ENCODE results near the gene FADS2. TPM values are rescaled to one million over a fixed set of nuclear protein-coding genes. Genes with fewer than 3 reads are reported as not detected.

The FADS2 gene
- total RNA-seq, 1 donor from 2014 or later: 315 TPM

- TF ChIP-seq, protein P1, sequence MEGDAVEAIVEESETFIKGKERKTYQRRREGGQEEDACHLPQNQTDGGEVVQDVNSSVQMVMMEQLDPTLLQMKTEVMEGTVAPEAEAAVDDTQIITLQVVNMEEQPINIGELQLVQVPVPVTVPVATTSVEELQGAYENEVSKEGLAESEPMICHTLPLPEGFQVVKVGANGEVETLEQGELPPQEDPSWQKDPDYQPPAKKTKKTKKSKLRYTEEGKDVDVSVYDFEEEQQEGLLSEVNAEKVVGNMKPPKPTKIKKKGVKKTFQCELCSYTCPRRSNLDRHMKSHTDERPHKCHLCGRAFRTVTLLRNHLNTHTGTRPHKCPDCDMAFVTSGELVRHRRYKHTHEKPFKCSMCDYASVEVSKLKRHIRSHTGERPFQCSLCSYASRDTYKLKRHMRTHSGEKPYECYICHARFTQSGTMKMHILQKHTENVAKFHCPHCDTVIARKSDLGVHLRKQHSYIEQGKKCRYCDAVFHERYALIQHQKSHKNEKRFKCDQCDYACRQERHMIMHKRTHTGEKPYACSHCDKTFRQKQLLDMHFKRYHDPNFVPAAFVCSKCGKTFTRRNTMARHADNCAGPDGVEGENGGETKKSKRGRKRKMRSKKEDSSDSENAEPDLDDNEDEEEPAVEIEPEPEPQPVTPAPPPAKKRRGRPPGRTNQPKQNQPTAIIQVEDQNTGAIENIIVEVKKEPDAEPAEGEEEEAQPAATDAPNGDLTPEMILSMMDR (IDR thresholded peaks at IDR 0.05): no peak
- Mint-ChIP-seq H3K4me1 (ENCODE audit: low read depth) (peaks cover 2% of the 10 kb centered on the region), H3K4me3 (ENCODE audit: unreplicated experiment) (no peak overlapping the region), H3K27me3 (ENCODE audit: low read depth) (no peaks in the 10 kb centered on the region), H3K27ac (ENCODE audit: unreplicated experiment) (no peak overlapping the region), H3K9me3 (ENCODE audit: low read depth) (no peaks in the 10 kb centered on the region), H3K36me3 (ENCODE audit: low read depth) (peaks cover 38% of the 10 kb centered on the region)
- DNase-seq (ENCODE audit: low spot score): no peak
These were observed 22.6 kb downstream of the FADS2 start for GRCh38 chr11:61850687-61851086.

DNA sequence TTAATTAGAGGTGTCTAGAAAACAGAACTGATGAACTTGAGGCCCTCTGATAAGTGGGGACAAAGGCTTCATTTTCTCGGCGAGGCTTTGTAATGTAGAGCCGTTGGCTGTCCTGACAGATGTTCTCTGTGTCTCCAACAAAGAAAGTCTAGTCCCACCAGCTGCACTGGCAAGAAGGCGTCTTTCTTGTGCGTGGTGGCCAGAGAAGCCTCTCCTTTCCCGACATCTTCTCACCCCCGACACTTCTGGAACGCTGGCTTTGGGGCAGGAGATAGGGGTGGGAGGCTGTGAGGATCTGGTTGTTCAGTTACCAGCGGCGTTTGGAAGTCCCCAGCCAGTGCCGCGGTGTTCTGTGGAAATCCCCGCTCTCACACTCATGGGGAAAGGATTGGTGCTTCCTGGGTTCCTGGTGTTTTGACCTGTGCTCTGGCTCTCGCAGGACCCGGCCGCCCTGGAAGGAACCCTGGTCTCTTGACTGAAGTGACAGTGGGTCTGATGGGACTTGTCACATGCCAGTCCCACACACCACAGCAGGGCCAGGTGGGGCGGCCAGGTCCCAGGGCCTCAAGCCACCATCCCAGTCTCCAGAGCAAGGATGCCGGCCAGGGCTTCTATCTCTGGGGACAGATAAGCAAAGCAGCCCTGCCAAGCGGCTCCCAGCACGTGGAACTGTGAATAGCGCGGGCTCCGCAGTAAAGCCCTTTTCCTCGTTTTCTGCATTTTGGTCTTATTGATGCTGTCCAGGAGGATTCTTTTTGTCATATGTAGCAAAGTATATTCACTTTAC is 23.2 kb downstream of the FADS2 start:
- H3K4me1 Mint-ChIP-seq (ENCODE audit: low read depth): no peaks in the 10 kb centered on the region
- H3K36me3 Mint-ChIP-seq (ENCODE audit: low read depth): peaks cover 34% of the 10 kb centered on the region
- TF ChIP-seq, protein P1 (IDR thresholded peaks at IDR 0.05): no peak
- H3K4me3 Mint-ChIP-seq (ENCODE audit: unreplicated experiment): no peak overlapping the region
- peak; percentile 77 for DNase-seq (ENCODE audit: low spot score)
- H3K27ac Mint-ChIP-seq (ENCODE audit: unreplicated experiment): no peak overlapping the region
- H3K27me3 Mint-ChIP-seq (ENCODE audit: low read depth): no peaks in the 10 kb centered on the region
- no peaks in the 10 kb centered on the region for H3K9me3 Mint-ChIP-seq (ENCODE audit: low read depth)

- DNase-seq (ENCODE audit: low spot score): no peak
- no peak overlapping the region for H3K27ac Mint-ChIP-seq (ENCODE audit: unreplicated experiment)
- no peaks in the 10 kb centered on the region for H3K27me3 Mint-ChIP-seq (ENCODE audit: low read depth)
- TF ChIP-seq, protein P1 (IDR thresholded peaks at IDR 0.05): no peak
- peaks cover 33% of the 10 kb centered on the region for H3K36me3 Mint-ChIP-seq (ENCODE audit: low read depth)
- no peaks in the 10 kb centered on the region for H3K9me3 Mint-ChIP-seq (ENCODE audit: low read depth)
- H3K4me1 Mint-ChIP-seq (ENCODE audit: low read depth): no peaks in the 10 kb centered on the region
- no peak overlapping the region for H3K4me3 Mint-ChIP-seq (ENCODE audit: unreplicated experiment)
These were observed 23.8 kb downstream of the FADS2 start for GRCh38 chr11:61851900-61852295.

DNA sequence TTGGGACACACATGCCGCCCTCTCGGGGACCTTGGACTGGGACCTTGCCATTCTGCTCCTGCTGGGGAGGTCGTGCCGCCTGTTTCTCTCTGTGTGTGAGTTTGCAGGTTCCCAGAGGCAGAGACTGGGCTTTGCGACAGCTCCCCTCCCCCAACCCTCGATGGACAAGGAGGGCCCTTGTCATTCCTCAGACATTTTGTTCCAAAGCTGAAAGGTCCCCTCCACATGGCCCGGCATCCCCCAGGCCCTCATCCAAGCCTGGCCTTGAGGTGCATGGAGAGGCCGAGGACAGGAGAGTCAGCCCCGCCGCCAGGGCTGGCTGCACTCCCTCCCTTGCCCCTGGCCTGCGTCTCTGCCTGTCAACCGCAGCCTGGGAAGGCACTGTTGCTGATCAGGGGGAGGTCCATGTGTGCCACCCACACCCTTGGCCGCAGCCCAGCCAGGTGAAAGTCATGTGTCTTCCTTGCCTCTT is 25.6 kb downstream of the FADS2 start:
- TF ChIP-seq, protein P1 (IDR thresholded peaks at IDR 0.05): no peak
- no peak overlapping the region for H3K27ac Mint-ChIP-seq (ENCODE audit: unreplicated experiment)

GRCh38 chr11:61854206-61854895 is 26.3 kb downstream of the FADS2 start:
- Mint-ChIP-seq H3K9me3 (ENCODE audit: low read depth) (no peaks in the 10 kb centered on the region), H3K27me3 (ENCODE audit: low read depth) (no peaks in the 10 kb centered on the region), H3K27ac (ENCODE audit: unreplicated experiment) (no peak overlapping the region), H3K36me3 (ENCODE audit: low read depth) (peaks cover 28% of the 10 kb centered on the region), H3K4me3 (ENCODE audit: unreplicated experiment) (no peak overlapping the region), H3K4me1 (ENCODE audit: low read depth) (no peaks in the 10 kb centered on the region)
- DNase-seq (ENCODE audit: low spot score): no peak
- TF ChIP-seq, protein P1 (IDR thresholded peaks at IDR 0.05): no peak

More for the DNA sequence above, 25.6 kb downstream of the FADS2 start:
- Mint-ChIP-seq H3K4me3 (ENCODE audit: unreplicated experiment) (no peak overlapping the region), H3K9me3 (ENCODE audit: low read depth) (no peaks in the 10 kb centered on the region), H3K36me3 (ENCODE audit: low read depth) (peaks cover 23% of the 10 kb centered on the region), H3K27me3 (ENCODE audit: low read depth) (no peaks in the 10 kb centered on the region), H3K4me1 (ENCODE audit: low read depth) (no peaks in the 10 kb centered on the region)
- no peak for DNase-seq (ENCODE audit: low spot score)

All from chondrocyte (in vitro differentiated cells).